Left renal pelvis (tissue), 4 donors: ENCODE results near the gene ALLC. TPM values are rescaled to one million over a fixed set of nuclear protein-coding genes. Genes with fewer than 3 reads are reported as not detected.
"Not testable (repeated sequence)": the region's sequence is repeated elsewhere in the genome, so short reads cannot be mapped to it uniquely, and the experiment has no call there.

Experiments
- DNase-seq, 4 donors: peaks; one replicate each; pipeline ENCODE4 v3.0.0-alpha.2; 2013; ENCODE audit warnings: low read depth in 4 of 4, low spot score in 3 of 4
- polyA plus RNA-seq, 4 donors: library from polyadenylated mRNA; unstranded; fragments of 120-200 nt; gene quantifications; one replicate each; pipeline ENCODE4 v1.2.1, GENCODE V29; 2013; ENCODE audit not compliant: insufficient read length in 4 of 4

The ALLC gene
- polyA plus RNA-seq, 4 donors, result 0.68 TPM; not detected in 3

- DNase-seq, result no peak
Measured at GRCh38 chr2:3625186-3625585, 32.8 kb upstream of the ALLC start.

DNA sequence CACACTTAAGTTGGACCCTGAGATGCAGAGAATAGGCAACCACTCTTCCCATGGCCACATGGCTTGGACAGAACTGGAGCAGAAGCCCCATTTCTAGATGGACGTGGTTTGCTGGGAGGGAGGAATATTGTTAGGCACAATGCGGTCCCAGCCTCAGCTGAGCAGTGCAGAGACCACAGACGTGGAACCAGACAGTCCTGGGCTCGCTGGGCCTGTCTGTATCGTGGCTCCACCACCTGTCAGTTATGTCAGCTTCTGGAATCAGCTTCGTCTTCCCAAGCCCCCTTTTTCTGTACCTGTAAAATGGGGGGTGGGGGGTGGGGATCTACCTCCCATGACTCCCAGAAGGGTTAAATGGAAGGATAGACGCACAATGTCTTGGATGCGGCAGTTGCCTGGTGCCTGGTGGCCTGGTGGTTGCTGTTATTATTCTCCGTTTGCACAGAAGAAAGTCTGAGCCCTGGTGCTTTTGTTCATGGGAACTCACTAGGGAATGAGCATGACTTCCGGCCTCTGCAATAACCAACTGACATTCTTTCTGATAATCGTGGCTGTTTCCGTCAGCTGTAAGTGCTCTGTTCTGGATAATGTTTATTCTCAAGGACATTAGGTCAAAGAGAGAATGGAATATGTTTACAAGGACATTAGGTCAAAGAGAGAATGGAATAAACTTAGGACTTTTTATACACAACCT lies 31.7 kb upstream of the ALLC start:
- peak in 2 of 4 donors; percentile 20 to 41 for DNase-seq

- DNase-seq, result no peak
Measured at GRCh38 chr2:3626812-3627499, 31.0 kb upstream of the ALLC start.

DNA sequence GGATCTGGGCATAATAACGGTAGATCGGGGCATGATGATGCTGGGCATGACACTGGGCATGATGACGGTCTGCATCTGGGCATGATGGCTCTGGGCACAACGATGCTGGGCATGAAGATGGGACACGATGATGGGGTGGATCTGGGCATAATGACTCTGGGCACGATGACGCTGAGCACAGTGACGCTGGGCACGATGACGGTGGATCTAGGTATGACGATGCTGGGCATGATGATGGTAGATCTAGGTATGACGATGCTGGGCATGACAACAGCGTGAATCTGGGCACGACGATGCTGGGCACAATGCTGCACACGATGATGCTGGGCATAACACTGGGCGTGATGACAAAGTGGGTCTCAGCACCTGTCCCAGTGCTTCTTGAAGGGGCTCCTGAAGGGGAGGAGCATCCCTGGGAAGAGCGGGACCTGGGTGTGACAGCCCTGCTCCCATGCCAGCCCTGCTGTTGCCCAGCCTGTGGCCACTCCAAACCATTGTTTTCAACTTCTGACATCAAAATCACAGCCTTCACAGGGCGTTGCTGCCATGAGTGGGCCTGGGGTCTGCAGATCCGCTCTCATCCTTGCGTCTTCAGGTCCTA lies 30.4 kb upstream of the ALLC start:
- no peak for DNase-seq

- no peak for DNase-seq
Measured at GRCh38 chr2:3628241-3628679, 29.7 kb upstream of the ALLC start.

GRCh38 chr2:3628800-3629199 lies 29.2 kb upstream of the ALLC start:
- DNase-seq, result no peak

- DNase-seq, result no peak
Measured at GRCh38 chr2:3630631-3631030, 27.4 kb upstream of the ALLC start.

DNA sequence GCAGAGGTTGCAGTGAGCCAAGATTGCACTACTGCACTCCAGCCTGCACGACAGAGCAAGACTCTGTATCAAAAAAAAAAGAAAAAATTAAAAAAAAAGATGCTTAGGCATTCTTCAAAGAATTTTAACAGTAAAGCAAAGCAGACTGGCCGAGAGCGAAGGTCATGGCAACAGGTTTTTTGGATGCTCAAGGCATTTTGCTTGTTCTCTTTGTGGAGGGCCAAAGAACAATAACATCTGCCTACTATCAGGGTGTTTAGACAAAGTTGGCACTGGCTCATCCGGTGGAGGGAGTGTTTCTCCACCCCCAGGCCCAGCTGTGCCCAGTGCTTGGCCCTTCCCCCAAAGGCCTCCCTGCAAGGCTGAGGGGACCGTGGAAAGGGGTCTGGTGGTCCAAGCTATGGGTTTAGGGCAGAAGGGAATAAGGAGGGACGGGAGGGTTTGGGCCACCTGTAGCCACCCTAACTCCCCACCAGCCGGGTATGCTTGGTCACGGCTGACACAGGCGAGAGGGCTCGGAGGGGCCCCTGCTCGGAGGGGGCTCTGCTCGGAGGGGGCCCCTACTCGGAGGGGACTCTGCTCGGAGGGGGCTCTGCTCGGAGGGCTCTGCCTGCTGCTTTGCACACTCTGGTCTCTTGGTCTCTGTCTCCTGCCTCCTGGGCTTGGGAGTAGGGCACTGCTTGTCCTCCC lies 26.7 kb upstream of the ALLC start:
- DNase-seq, result no peak

DNA sequence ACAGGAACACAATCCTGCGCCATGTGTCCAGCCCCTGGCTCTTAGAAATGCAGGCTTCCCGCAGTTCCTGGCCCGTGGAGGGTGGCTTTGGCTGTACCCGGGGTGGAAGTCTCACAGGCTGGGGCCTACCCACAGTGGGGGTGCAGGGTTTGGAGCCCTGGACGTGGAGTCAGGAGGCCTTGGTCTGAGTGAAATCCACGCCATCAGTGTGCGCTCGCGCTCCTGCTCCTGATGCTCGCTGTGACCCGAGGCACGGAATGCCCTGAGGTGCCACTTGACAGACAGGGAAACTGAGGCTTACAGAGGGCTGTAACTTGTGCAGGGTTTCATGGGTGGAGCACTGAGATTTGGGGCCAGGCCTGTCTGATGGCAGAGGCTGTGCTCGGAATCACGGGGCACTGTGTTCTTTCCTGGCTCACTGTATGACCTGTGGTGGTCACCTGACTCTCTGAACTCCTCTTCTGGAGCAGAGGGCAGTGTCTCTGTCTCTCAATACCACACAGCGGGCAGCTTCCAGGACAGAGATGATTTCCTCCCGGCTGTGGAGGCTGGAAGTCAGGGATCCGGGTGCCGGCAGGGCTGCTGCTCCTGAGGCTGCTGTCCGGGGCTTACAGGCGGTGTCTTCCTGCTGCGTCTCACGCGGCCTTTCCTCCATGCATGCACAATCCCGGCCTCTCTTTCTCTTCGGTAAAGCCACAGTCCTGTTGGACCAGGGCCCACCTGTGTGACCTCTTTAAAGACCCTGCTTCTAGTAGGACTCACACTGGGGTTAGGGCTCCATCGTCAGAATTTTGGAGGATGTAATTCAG lies 25.9 kb upstream of the ALLC start:
- DNase-seq, result no peak

DNA sequence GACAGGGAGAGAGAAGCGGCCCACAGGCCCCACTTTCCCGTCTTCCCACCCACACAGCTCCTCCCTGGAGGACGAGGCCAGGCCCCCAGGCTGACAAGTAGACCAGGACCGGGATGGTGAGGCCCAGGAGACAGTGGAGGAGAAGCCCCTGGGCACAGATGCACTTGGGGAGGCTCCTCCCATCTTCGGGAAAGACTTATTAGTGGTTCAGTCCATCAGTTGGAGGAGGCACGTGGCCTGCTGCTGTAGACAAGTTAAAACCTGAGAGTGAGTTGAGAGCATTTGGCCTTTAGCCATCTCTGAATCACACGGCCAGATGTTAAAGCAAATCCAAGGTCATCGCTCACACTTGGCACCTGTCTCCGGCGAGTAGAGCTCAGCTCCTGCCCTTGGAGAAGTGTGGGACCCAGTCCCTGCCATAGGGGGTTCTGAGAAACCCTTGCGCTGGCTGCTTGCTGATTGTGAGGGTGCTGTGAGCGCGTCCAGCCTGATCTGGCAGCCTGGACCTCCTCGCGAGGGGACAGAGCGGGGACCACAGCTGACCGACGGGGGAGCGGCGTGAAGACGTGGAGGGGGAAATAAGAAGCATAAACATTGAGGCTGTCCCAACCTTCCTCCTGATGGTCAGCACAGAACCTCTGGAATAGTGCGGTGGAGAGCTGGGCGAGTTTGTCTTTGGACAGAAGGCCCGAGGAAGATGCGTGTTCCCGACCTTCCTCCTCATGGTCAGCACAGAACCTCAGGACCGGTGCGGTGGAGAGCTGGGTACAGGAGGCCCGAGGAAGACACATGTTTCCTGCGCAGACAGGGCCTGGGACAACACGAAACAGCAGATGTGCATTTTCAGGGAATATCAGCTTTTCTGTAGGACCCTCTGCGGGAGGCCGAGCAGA lies 24.7 kb upstream of the ALLC start:
- no peak for DNase-seq

- no peak for DNase-seq
Measured at GRCh38 chr2:3633982-3634595, 23.9 kb upstream of the ALLC start.

- no peak for DNase-seq
Measured at GRCh38 chr2:3634596-3635121, 23.3 kb upstream of the ALLC start.

- no peak for DNase-seq
Measured at GRCh38 chr2:3635171-3635974, 22.6 kb upstream of the ALLC start.

- not testable (repeated sequence) for DNase-seq
Measured at GRCh38 chr2:3635975-3636327, 22.0 kb upstream of the ALLC start.

GRCh38 chr2:3636586-3637310 lies 21.3 kb upstream of the ALLC start:
- no peak for DNase-seq

GRCh38 chr2:3637311-3637675 lies 20.7 kb upstream of the ALLC start:
- DNase-seq, result no peak

- DNase-seq, result no peak
Measured at GRCh38 chr2:3637692-3638455, 20.1 kb upstream of the ALLC start.
